Measurements from ENCODE around the gene CTDSPL.

Gene CTDSPL

DNA sequence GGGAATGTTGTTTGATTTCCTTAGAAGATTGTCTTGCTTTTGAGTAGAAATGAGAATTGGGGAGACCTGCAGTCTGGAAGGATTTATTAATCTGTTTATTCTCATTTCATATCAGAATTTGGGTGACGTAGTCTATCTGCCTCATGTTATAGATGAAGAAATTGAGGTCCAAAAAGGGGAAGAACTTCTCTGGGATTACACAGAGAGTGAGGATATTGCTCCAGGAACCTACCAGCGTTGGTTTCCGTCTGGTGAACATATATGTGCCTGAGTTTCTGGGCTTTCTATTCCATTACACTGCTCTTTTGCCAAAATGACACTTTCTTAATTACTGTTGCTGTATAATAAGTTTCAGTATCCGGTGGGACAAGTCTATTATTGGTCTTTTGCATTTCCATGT is 51.8 kb downstream of the CTDSPL start:
- H3K4me1 Mint-ChIP-seq, result no peaks in the 10 kb centered on the region
- H3K9me3 Mint-ChIP-seq, result no peaks in the 10 kb centered on the region
- peaks cover 19% of the 10 kb centered on the region for H3K27me3 Mint-ChIP-seq
- H3K27ac Mint-ChIP-seq (ENCODE audit: low read depth), result no peak overlapping the region
- no peak overlapping the region for H3K4me3 Mint-ChIP-seq
- H3K36me3 Mint-ChIP-seq (ENCODE audit: insufficient read depth), result no peaks in the 10 kb centered on the region
- ATAC-seq (replicated peaks; ENCODE audit: extremely low read depth, poor library complexity, severe bottlenecking), result no peak
- no peak for DNase-seq (ENCODE audit: low spot score in 2 of 2)

GRCh38 chr3:37916685-37917084 is 55.0 kb downstream of the CTDSPL start:
- DNase-seq (ENCODE audit: low spot score in 2 of 2) (no peak), ATAC-seq (replicated peaks; ENCODE audit: extremely low read depth, poor library complexity, severe bottlenecking) (no peak)
- Mint-ChIP-seq H3K9me3 (no peaks in the 10 kb centered on the region), H3K4me1 (no peaks in the 10 kb centered on the region), H3K4me3 (no peak overlapping the region), H3K27ac (ENCODE audit: low read depth) (no peak overlapping the region), H3K36me3 (ENCODE audit: insufficient read depth) (no peaks in the 10 kb centered on the region), H3K27me3 (peaks cover 19% of the 10 kb centered on the region)

DNA sequence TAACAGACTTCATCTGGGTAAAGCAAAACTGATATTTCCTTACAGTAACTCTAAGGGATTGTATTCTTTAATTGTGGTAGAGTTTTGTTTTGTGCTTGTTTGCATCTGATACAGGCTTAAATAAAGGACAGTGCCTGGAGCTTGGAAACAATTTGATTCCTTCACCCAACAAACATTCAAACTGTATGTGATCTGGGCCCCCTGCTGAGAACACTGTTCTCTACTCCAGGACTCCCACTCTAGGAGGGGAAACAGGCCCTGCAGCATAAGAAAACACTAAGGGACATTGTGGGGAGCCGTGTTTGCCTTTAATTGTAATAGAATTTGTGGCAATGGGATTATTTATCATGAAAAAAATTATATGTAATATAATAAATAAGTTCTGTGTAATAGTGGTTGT is 56.9 kb downstream of the CTDSPL start:
- DNase-seq (ENCODE audit: low spot score in 2 of 2) (no peak), ATAC-seq (replicated peaks; ENCODE audit: extremely low read depth, poor library complexity, severe bottlenecking) (no peak)
- no peak overlapping the region for H3K27ac Mint-ChIP-seq (ENCODE audit: low read depth)
- peaks cover 19% of the 10 kb centered on the region for H3K27me3 Mint-ChIP-seq
- H3K4me3 Mint-ChIP-seq, result no peak overlapping the region
- no peaks in the 10 kb centered on the region for H3K36me3 Mint-ChIP-seq (ENCODE audit: insufficient read depth)
- no peaks in the 10 kb centered on the region for H3K9me3 Mint-ChIP-seq
- no peaks in the 10 kb centered on the region for H3K4me1 Mint-ChIP-seq

DNA sequence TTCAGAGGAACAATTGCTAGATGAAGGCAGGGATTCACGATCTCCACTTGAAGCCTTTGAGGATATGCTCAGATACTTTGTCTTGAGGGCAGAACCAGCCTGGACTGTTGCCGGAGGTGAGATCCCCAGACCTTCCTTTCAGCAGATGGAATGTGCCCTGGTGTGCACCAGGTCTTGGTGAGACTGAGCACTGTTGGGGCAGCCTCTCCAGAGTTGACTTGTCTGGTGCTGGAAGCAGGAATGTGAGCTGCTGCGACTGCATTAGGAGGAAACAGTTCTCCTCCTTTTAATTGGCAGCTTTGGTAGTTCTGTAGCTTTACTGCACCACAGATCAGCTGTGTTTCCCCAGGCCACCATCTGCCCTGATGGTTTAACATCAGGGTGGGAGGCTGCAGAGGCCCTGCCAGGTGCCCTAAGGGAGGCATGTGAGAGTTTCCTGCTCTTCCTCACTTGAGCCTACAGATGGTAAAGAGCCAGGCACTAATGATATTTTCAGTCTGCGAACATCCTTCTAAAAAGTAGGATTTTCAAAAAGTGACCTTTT is 58.5 kb downstream of the CTDSPL start:
- DNase-seq (ENCODE audit: low spot score in 2 of 2), result no peak
- H3K27me3 Mint-ChIP-seq, result peaks cover 9% of the 10 kb centered on the region
- no peak overlapping the region for H3K4me3 Mint-ChIP-seq
- H3K9me3 Mint-ChIP-seq, result no peaks in the 10 kb centered on the region
- no peaks in the 10 kb centered on the region for H3K36me3 Mint-ChIP-seq (ENCODE audit: insufficient read depth)
- no peaks in the 10 kb centered on the region for H3K4me1 Mint-ChIP-seq
- no peak overlapping the region for H3K27ac Mint-ChIP-seq (ENCODE audit: low read depth)
- ATAC-seq (replicated peaks; ENCODE audit: extremely low read depth, poor library complexity, severe bottlenecking), result no peak

- Mint-ChIP-seq H3K36me3 (ENCODE audit: insufficient read depth) (no peaks in the 10 kb centered on the region), H3K27ac (ENCODE audit: low read depth) (no peak overlapping the region), H3K9me3 (no peaks in the 10 kb centered on the region), H3K4me1 (no peaks in the 10 kb centered on the region), H3K27me3 (peaks cover 9% of the 10 kb centered on the region), H3K4me3 (no peak overlapping the region)
- no peak for ATAC-seq (replicated peaks; ENCODE audit: extremely low read depth, poor library complexity, severe bottlenecking)
- no peak for DNase-seq (ENCODE audit: low spot score in 2 of 2)
Observed at GRCh38 chr3:37921025-37921424, 59.3 kb downstream of the CTDSPL start.

GRCh38 chr3:37922721-37923568 is 61.3 kb downstream of the CTDSPL start:
- Mint-ChIP-seq H3K36me3 (ENCODE audit: insufficient read depth) (no peaks in the 10 kb centered on the region), H3K4me1 (no peaks in the 10 kb centered on the region), H3K27ac (ENCODE audit: low read depth) (no peak overlapping the region), H3K9me3 (no peaks in the 10 kb centered on the region), H3K27me3 (peaks cover 1% of the 10 kb centered on the region), H3K4me3 (no peak overlapping the region)
- DNase-seq (ENCODE audit: low spot score in 2 of 2) (no peak), ATAC-seq (replicated peaks; ENCODE audit: extremely low read depth, poor library complexity, severe bottlenecking) (no peak)

DNA sequence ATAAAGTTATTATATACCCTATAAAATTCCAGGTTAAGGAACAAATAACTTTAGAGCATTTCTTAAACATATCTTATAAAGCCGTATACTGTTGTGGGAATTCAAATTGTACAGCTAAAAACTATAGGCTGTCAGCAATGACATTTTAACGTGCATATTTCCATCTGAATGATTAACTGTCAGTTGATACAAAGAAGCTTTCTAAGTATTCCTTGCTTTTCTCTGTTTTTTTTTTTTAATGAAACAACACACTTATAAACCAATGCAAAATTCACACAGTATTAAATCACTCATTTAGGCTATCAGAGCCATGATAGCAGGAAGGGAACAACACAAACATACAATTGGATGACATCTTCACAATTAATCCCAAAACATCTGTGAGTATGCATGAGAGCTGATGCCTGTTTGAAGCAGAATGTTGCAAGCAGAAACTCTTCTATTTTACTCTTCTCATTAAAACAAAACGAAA is 61.9 kb downstream of the CTDSPL start:
- no peak overlapping the region for H3K27ac Mint-ChIP-seq (ENCODE audit: low read depth)
- ATAC-seq (replicated peaks; ENCODE audit: extremely low read depth, poor library complexity, severe bottlenecking) (no peak), DNase-seq (ENCODE audit: low spot score in 2 of 2) (no peak)
- H3K9me3 Mint-ChIP-seq, result no peaks in the 10 kb centered on the region
- H3K4me3 Mint-ChIP-seq, result no peak overlapping the region
- peaks cover 8% of the 10 kb centered on the region for H3K27me3 Mint-ChIP-seq
- H3K36me3 Mint-ChIP-seq (ENCODE audit: insufficient read depth), result no peaks in the 10 kb centered on the region
- no peaks in the 10 kb centered on the region for H3K4me1 Mint-ChIP-seq

- ATAC-seq (replicated peaks; ENCODE audit: extremely low read depth, poor library complexity, severe bottlenecking) (no peak), DNase-seq (ENCODE audit: low spot score in 2 of 2) (no peak)
- Mint-ChIP-seq H3K27ac (ENCODE audit: low read depth) (no peak overlapping the region), H3K4me3 (no peak overlapping the region), H3K9me3 (no peaks in the 10 kb centered on the region), H3K27me3 (peaks cover 16% of the 10 kb centered on the region), H3K36me3 (ENCODE audit: insufficient read depth) (no peaks in the 10 kb centered on the region), H3K4me1 (no peaks in the 10 kb centered on the region)
Observed at GRCh38 chr3:37924453-37924852, 62.8 kb downstream of the CTDSPL start.

GRCh38 chr3:37925157-37925556 is 63.5 kb downstream of the CTDSPL start:
- H3K4me3 Mint-ChIP-seq, result no peak overlapping the region
- H3K36me3 Mint-ChIP-seq (ENCODE audit: insufficient read depth), result no peaks in the 10 kb centered on the region
- no peak for ATAC-seq (replicated peaks; ENCODE audit: extremely low read depth, poor library complexity, severe bottlenecking)
- H3K9me3 Mint-ChIP-seq, result no peaks in the 10 kb centered on the region
- H3K27me3 Mint-ChIP-seq, result peaks cover 19% of the 10 kb centered on the region
- DNase-seq (ENCODE audit: low spot score in 2 of 2), result no peak
- no peak overlapping the region for H3K27ac Mint-ChIP-seq (ENCODE audit: low read depth)
- no peaks in the 10 kb centered on the region for H3K4me1 Mint-ChIP-seq

- H3K27ac Mint-ChIP-seq (ENCODE audit: low read depth), result no peak overlapping the region
- peaks cover 26% of the 10 kb centered on the region for H3K27me3 Mint-ChIP-seq
- no peaks in the 10 kb centered on the region for H3K36me3 Mint-ChIP-seq (ENCODE audit: insufficient read depth)
- no peak overlapping the region for H3K4me3 Mint-ChIP-seq
- ATAC-seq (replicated peaks; ENCODE audit: extremely low read depth, poor library complexity, severe bottlenecking), result no peak
- no peaks in the 10 kb centered on the region for H3K4me1 Mint-ChIP-seq
- DNase-seq (ENCODE audit: low spot score in 2 of 2), result no peak
- H3K9me3 Mint-ChIP-seq, result no peaks in the 10 kb centered on the region
Observed at GRCh38 chr3:37926611-37927010, 64.9 kb downstream of the CTDSPL start.

GRCh38 chr3:37930495-37930894 is 68.8 kb downstream of the CTDSPL start:
- no peak overlapping the region for H3K4me3 Mint-ChIP-seq
- no peak for DNase-seq (ENCODE audit: low spot score in 2 of 2)
- no peak overlapping the region for H3K27ac Mint-ChIP-seq (ENCODE audit: low read depth)
- no peaks in the 10 kb centered on the region for H3K36me3 Mint-ChIP-seq (ENCODE audit: insufficient read depth)
- no peaks in the 10 kb centered on the region for H3K9me3 Mint-ChIP-seq
- no peak for ATAC-seq (replicated peaks; ENCODE audit: extremely low read depth, poor library complexity, severe bottlenecking)
- H3K4me1 Mint-ChIP-seq, result no peaks in the 10 kb centered on the region
- peaks cover 40% of the 10 kb centered on the region for H3K27me3 Mint-ChIP-seq

- Mint-ChIP-seq H3K36me3 (ENCODE audit: insufficient read depth) (no peaks in the 10 kb centered on the region), H3K9me3 (no peaks in the 10 kb centered on the region), H3K4me3 (no peak overlapping the region), H3K27ac (ENCODE audit: low read depth) (no peak overlapping the region), H3K27me3 (peaks cover 55% of the 10 kb centered on the region), H3K4me1 (no peaks in the 10 kb centered on the region)
- ATAC-seq (replicated peaks; ENCODE audit: extremely low read depth, poor library complexity, severe bottlenecking) (no peak), DNase-seq (ENCODE audit: low spot score in 2 of 2) (no peak)
Observed at GRCh38 chr3:37932505-37932904, 70.8 kb downstream of the CTDSPL start.

DNA sequence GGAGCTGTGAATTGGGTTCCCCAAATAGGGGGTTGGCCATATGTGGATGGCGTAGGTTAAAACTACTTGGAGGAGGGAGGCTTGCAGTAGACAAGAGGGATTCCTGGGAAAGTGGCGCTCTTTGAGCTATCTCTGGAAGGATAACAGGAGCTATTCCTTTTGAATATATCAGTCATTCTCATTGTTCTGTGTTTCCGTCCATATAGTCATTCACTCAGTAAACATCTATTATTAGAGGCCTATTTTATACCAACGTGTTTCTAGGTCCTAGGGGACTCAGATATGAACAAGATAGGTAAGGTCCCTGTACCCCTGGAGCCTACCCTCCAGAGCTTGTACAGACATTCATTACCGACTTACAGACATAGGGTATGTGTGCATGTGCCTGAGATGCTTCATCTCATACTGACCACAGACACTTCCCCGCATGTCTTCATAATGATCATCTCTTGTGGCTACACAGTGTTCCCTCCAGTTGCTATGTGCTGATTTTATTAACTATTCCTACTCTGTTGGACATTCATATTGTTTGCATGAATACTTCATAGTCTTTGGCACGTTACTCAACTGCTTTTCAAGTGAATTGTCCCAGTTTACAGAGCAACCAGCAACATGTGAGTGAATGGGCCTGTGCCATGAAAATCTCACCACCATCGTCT is 73.1 kb downstream of the CTDSPL start:
- Mint-ChIP-seq H3K27ac (ENCODE audit: low read depth) (no peak overlapping the region), H3K27me3 (peaks cover 38% of the 10 kb centered on the region)

More for the DNA sequence above, 73.1 kb downstream of the CTDSPL start:
- Mint-ChIP-seq H3K9me3 (no peaks in the 10 kb centered on the region), H3K4me1 (no peaks in the 10 kb centered on the region), H3K4me3 (no peak overlapping the region), H3K36me3 (ENCODE audit: insufficient read depth) (no peaks in the 10 kb centered on the region)
- ATAC-seq (replicated peaks; ENCODE audit: extremely low read depth, poor library complexity, severe bottlenecking) (no peak), DNase-seq (ENCODE audit: low spot score in 2 of 2) (no peak)
